ENCODE results near the gene PROM1. TPM values are rescaled to one million over a fixed set of nuclear protein-coding genes. Genes with fewer than 3 reads are reported as not detected.

Gene PROM1
- polyA plus RNA-seq, 3 donors, result not detected

GRCh38 chr4:15995826-15996225, 88.0 kb downstream of the PROM1 start:
- Histone ChIP-seq H3K36me3 (replicated peaks in 1 of 2; ENCODE audit: control insufficient read depth in 1 of 2, insufficient read depth in 2 of 2, low read length in 2 of 2) (no peaks in the 10 kb centered on the region), H3K4me2 (replicated peaks; ENCODE audit: extremely low read depth, low read length, poor library complexity, severe bottlenecking) (no peak overlapping the region), H3K4me1 (ENCODE audit: control insufficient read depth in 1 of 2, insufficient read depth in 2 of 2, low read length in 2 of 2) (peaks cover 10 to 11% of the 10 kb centered on the region in 2 donors), H3K79me2 (ENCODE audit: insufficient read depth, low read length) (no peaks in the 10 kb centered on the region), H3K27ac (ENCODE audit: low read depth in 1 of 2, low read length in 2 of 2) (no peak overlapping the region), H3K9ac (ENCODE audit: insufficient read depth, low read length, poor library complexity, severe bottlenecking) (no peak overlapping the region), H3K9me3 (replicated peaks in 1 of 2; ENCODE audit: control insufficient read depth in 1 of 2, insufficient read depth in 1 of 2, low read length in 2 of 2) (no peaks in the 10 kb centered on the region), H2AFZ (ENCODE audit: insufficient read depth, low read depth, low read length, poor library complexity, severe bottlenecking) (no peak overlapping the region), H4K20me1 (ENCODE audit: insufficient read depth, low read length) (no peaks in the 10 kb centered on the region), H3K4me3 (replicated peaks in 1 of 3; ENCODE audit: low read depth in 2 of 3, low read length in 3 of 3) (no peak overlapping the region), H3K27me3 (ENCODE audit: control insufficient read depth in 2 of 2, insufficient read depth in 2 of 2, low read length in 2 of 2) (no peaks in the 10 kb centered on the region)
- no CpG with 5 or more reads among the region's 3 CpGs for WGBS (ENCODE audit: insufficient coverage)
- Mint-ChIP-seq H3K4me1 (peaks cover 14% of the 10 kb centered on the region), H3K4me3 (no peak overlapping the region), H3K27me3 (ENCODE audit: low read depth in 3 of 3) (peaks cover 0 to 2% (median 0%) of the 10 kb centered on the region in 3 donors), H3K9me3 (no peaks in the 10 kb centered on the region), H3K36me3 (no peaks in the 10 kb centered on the region), H3K27ac (no peak overlapping the region)
- TF ChIP-seq CTCF (IDR thresholded peaks at IDR 0.05), result no peak
- intact Hi-C loops (cut with micrococcal nuclease), result no loop called here
- DNase-seq, result no peak

GRCh38 chr4:15992167-15992485, 91.7 kb downstream of the PROM1 start:
- peaks cover 0 to 2% (median 0%) of the 10 kb centered on the region in 3 donors for H3K27me3 Mint-ChIP-seq (ENCODE audit: low read depth in 3 of 3)
- DNase-seq, result peak in 1 of 3 donors; percentile 7
- peak overlapping the region in 1 of 2 donors; percentile 44 for H3K4me3 Mint-ChIP-seq
- no peak overlapping the region for H3K4me3 ChIP-seq (replicated peaks in 1 of 3; ENCODE audit: low read depth in 2 of 3, low read length in 3 of 3)
- 60% methylated on average over 1 of the region's 2 CpGs for WGBS (ENCODE audit: insufficient coverage)
- intact Hi-C loops (cut with micrococcal nuclease), result no loop called here
- no peaks in the 10 kb centered on the region for H4K20me1 ChIP-seq (ENCODE audit: insufficient read depth, low read length)
- no peaks in the 10 kb centered on the region for H3K36me3 Mint-ChIP-seq
- H3K4me1 ChIP-seq (ENCODE audit: control insufficient read depth in 1 of 2, insufficient read depth in 2 of 2, low read length in 2 of 2), result peaks cover 10 to 11% of the 10 kb centered on the region in 2 donors
- peak overlapping the region in 2 of 7 donors; percentile 19 to 53 for H3K27ac Mint-ChIP-seq
- no peaks in the 10 kb centered on the region for H3K9me3 ChIP-seq (replicated peaks in 1 of 2; ENCODE audit: control insufficient read depth in 1 of 2, insufficient read depth in 1 of 2, low read length in 2 of 2)
- peak overlapping the region; percentile 14 for H2AFZ ChIP-seq (ENCODE audit: insufficient read depth, low read depth, low read length, poor library complexity, severe bottlenecking)
- H3K4me2 ChIP-seq (replicated peaks; ENCODE audit: extremely low read depth, low read length, poor library complexity, severe bottlenecking), result no peak overlapping the region
- H3K79me2 ChIP-seq (ENCODE audit: insufficient read depth, low read length), result no peaks in the 10 kb centered on the region
- H3K27ac ChIP-seq (ENCODE audit: low read depth in 1 of 2, low read length in 2 of 2), result no peak overlapping the region
- H3K36me3 ChIP-seq (replicated peaks in 1 of 2; ENCODE audit: control insufficient read depth in 1 of 2, insufficient read depth in 2 of 2, low read length in 2 of 2), result no peaks in the 10 kb centered on the region
- no peaks in the 10 kb centered on the region for H3K9me3 Mint-ChIP-seq
- TF ChIP-seq CTCF (IDR thresholded peaks at IDR 0.05), result no peak
- H3K27me3 ChIP-seq (ENCODE audit: control insufficient read depth in 2 of 2, insufficient read depth in 2 of 2, low read length in 2 of 2), result no peaks in the 10 kb centered on the region
- H3K4me1 Mint-ChIP-seq, result peaks cover 15% of the 10 kb centered on the region
- H3K9ac ChIP-seq (ENCODE audit: insufficient read depth, low read length, poor library complexity, severe bottlenecking), result no peak overlapping the region

Measured in CD14-positive monocyte (primary cell).